Caco-2 (cell line): Measurements from ENCODE around the gene KDM4C. TPM values are rescaled to one million over a fixed set of nuclear protein-coding genes. Genes with fewer than 3 reads are reported as not detected.

Experiments used
- BruUV-seq: library from RNA; stranded (reverse); fragments of 400-500 nt; replicated peaks from 2 replicates; lab custom pipeline; 2021; lab: Mats Ljungman, UMichigan
- CTCF ChIA-PET: fragments of 300-600 bp; sonication (Branson Sonifier 250); formaldehyde crosslinking; loops from one replicate; lab custom pipeline; 2022; ENCODE audit warnings: antibody characterized with exemption; lab: Charles Lee
- POLR2A ChIA-PET: fragments of 300-600 bp; sonication (Branson Sonifier 250); formaldehyde crosslinking; loops from one replicate; lab custom pipeline; 2022; ENCODE audit warnings: antibody characterized with exemption; lab: Charles Lee
- DNase-seq, 2 experiments: peaks; one replicate each; pipeline versions ENCODE4 v3.0.0 to v3.0.0-alpha.2; 2020 to 2022
- H3K27me3 ChIP-seq: replicated peaks from 2 replicates; pipeline ENCODE4 v1.6.0; 2011; ENCODE audit warnings: low read length; ENCODE audit not compliant: control insufficient read depth, insufficient read depth
- H3K36me3 ChIP-seq: 2 replicates; pipeline ENCODE4 v1.5.1; 2011; ENCODE audit warnings: low read length; ENCODE audit not compliant: control insufficient read depth, insufficient read depth
- H3K4me1 ChIP-seq: fragments of 250-450 bp; sonication (Bioruptor Pico); 2 replicates; pipeline ENCODE4 v1.5.1; 2020; ENCODE audit warnings: mild to moderate bottlenecking
- H3K4me3 ChIP-seq: 2 replicates; pipeline ENCODE4 v1.5.1; 2011; ENCODE audit warnings: low read depth, mild to moderate bottlenecking, control low read depth, low read length
- H3K9me3 ChIP-seq: fragments of 250-450 bp; sonication (Bioruptor Pico); 2 replicates; pipeline ENCODE4 v1.5.1; 2020; ENCODE audit warnings: mild to moderate bottlenecking, moderate library complexity
- H3K27ac Mint-ChIP-seq: one replicate; pipeline ENCODE4 v1.8.0; 2022; ENCODE audit warnings: mixed read lengths; ENCODE audit not compliant: unreplicated experiment
- H3K27me3 Mint-ChIP-seq: one replicate; pipeline ENCODE4 v1.8.0; 2022; ENCODE audit warnings: mixed read lengths; ENCODE audit not compliant: insufficient read depth, unreplicated experiment
- H3K36me3 Mint-ChIP-seq: one replicate; pipeline ENCODE4 v1.8.0; 2022; ENCODE audit warnings: mild to moderate bottlenecking, mixed read lengths; ENCODE audit not compliant: insufficient read depth, unreplicated experiment
- H3K4me1 Mint-ChIP-seq: one replicate; pipeline ENCODE4 v1.8.0; 2022; ENCODE audit warnings: low read depth, mixed read lengths; ENCODE audit not compliant: unreplicated experiment
- H3K4me3 Mint-ChIP-seq: one replicate; pipeline ENCODE4 v1.8.0; 2022; ENCODE audit warnings: mild to moderate bottlenecking, moderate library complexity, mixed read lengths; ENCODE audit not compliant: unreplicated experiment
- H3K9me3 Mint-ChIP-seq: one replicate; pipeline ENCODE4 v1.8.0; 2022; ENCODE audit warnings: mixed read lengths; ENCODE audit not compliant: unreplicated experiment
- CTCF ChIP-seq, 2 experiments: fragments of 200-600 bp in 1 of 2; IDR thresholded peaks; 1 replicate in 1 of 2; 2 replicates in 1 of 2; pipeline versions ENCODE4 v1.5.1 to v1.8.0; 2011 to 2022; ENCODE audit warnings: antibody characterized with exemption in 1 of 2, control low read depth in 1 of 2, inconsistent platforms in 1 of 2, low read depth in 1 of 2, low read length in 1 of 2, mild to moderate bottlenecking in 1 of 2, moderate library complexity in 1 of 2; ENCODE audit not compliant: insufficient read depth in 1 of 2, severe bottlenecking in 1 of 2, unreplicated experiment in 1 of 2
- intact Hi-C: fragments of 100-400 bp; cut with micrococcal nuclease; formaldehyde crosslinking; loops from one replicate; pipeline ENCODE4 v1.10.0; 2022; ENCODE audit not compliant: unreplicated experiment
- total RNA-seq: library from RNA; stranded (reverse); gene quantifications from 2 replicates; pipeline ENCODE4 v1.2.3, GENCODE V29; 2022

KDM4C gene
- total RNA-seq, 1 experiment from 2014 or later: 40.3 TPM

GRCh38 chr9:7146582-7146981, 388.8 kb downstream of the KDM4C start:
- H3K27ac Mint-ChIP-seq: no peak overlapping the region
- peak; percentile 3 to 38 for DNase-seq
- H3K9me3 ChIP-seq: no peaks in the 10 kb centered on the region
- H3K4me1 ChIP-seq: no peaks in the 10 kb centered on the region
- ChIA-PET POLR2A (no interaction called here), CTCF (no interaction called here)
- BruUV-seq: no TSS peak
- no peaks in the 10 kb centered on the region for H3K9me3 Mint-ChIP-seq
- no peak for TF ChIP-seq CTCF (IDR thresholded peaks at IDR 0.05; ENCODE audit: insufficient read depth in 1 of 2, low read depth in 1 of 2, low read length in 1 of 2, severe bottlenecking in 1 of 2, unreplicated experiment in 1 of 2)
- H3K4me1 Mint-ChIP-seq: peaks cover 12% of the 10 kb centered on the region
- no peaks in the 10 kb centered on the region for H3K27me3 Mint-ChIP-seq
- H3K4me3 Mint-ChIP-seq: no peak overlapping the region
- intact Hi-C loops: no loop called here
- H3K4me3 ChIP-seq: no peak overlapping the region
- H3K27me3 ChIP-seq: no peaks in the 10 kb centered on the region
- H3K36me3 ChIP-seq: no peaks in the 10 kb centered on the region
- H3K36me3 Mint-ChIP-seq: peaks cover 30% of the 10 kb centered on the region

GRCh38 chr9:7147121-7148090, 389.6 kb downstream of the KDM4C start:
- Histone ChIP-seq H3K9me3 (no peaks in the 10 kb centered on the region), H3K27me3 (no peaks in the 10 kb centered on the region), H3K4me3 (no peak overlapping the region), H3K4me1 (no peaks in the 10 kb centered on the region), H3K36me3 (no peaks in the 10 kb centered on the region)
- ChIA-PET POLR2A (no interaction called here), CTCF (no interaction called here)
- Mint-ChIP-seq H3K27me3 (no peaks in the 10 kb centered on the region), H3K4me1 (peaks cover 12% of the 10 kb centered on the region), H3K4me3 (no peak overlapping the region), H3K27ac (no peak overlapping the region), H3K9me3 (no peaks in the 10 kb centered on the region), H3K36me3 (peaks cover 29% of the 10 kb centered on the region)
- intact Hi-C loops: no loop called here
- no TSS peak for BruUV-seq
- no peak for DNase-seq
- TF ChIP-seq CTCF (IDR thresholded peaks at IDR 0.05; ENCODE audit: insufficient read depth in 1 of 2, low read depth in 1 of 2, low read length in 1 of 2, severe bottlenecking in 1 of 2, unreplicated experiment in 1 of 2): no peak

GRCh38 chr9:7148243-7148765, 390.5 kb downstream of the KDM4C start:
- H3K4me3 ChIP-seq: no peak overlapping the region
- no TSS peak for BruUV-seq
- ChIA-PET CTCF (no interaction called here), POLR2A (no interaction called here)
- H3K9me3 Mint-ChIP-seq: no peaks in the 10 kb centered on the region
- DNase-seq: no peak
- H3K27ac Mint-ChIP-seq: no peak overlapping the region
- H3K27me3 Mint-ChIP-seq: no peaks in the 10 kb centered on the region
- peaks cover 33% of the 10 kb centered on the region for H3K36me3 Mint-ChIP-seq
- no peaks in the 10 kb centered on the region for H3K4me1 ChIP-seq
- H3K27me3 ChIP-seq: no peaks in the 10 kb centered on the region
- intact Hi-C loops: no loop called here
- no peak overlapping the region for H3K4me3 Mint-ChIP-seq
- peaks cover 12% of the 10 kb centered on the region for H3K4me1 Mint-ChIP-seq
- TF ChIP-seq CTCF (IDR thresholded peaks at IDR 0.05; ENCODE audit: insufficient read depth in 1 of 2, low read depth in 1 of 2, low read length in 1 of 2, severe bottlenecking in 1 of 2, unreplicated experiment in 1 of 2): no peak
- H3K9me3 ChIP-seq: no peaks in the 10 kb centered on the region
- H3K36me3 ChIP-seq: no peaks in the 10 kb centered on the region
